GM04503 (cell line): ENCODE measurements around the gene CHAF1A.

Source experiments
- DNase-seq: peaks from one replicate; pipeline ENCODE4 v3.0.0-alpha.2; 2012; ENCODE audit warnings: low read depth

The CHAF1A gene

GRCh38 chr19:4380254-4380727, 22.1 kb upstream of the CHAF1A start:
- no peak for DNase-seq

- DNase-seq = no peak
These were observed 17.0 kb upstream of the CHAF1A start for GRCh38 chr19:4385291-4386040.

- no peak for DNase-seq
These were observed 16.2 kb upstream of the CHAF1A start for GRCh38 chr19:4386041-4386782.

- no peak for DNase-seq
These were observed 13.9 kb upstream of the CHAF1A start for GRCh38 chr19:4388337-4389063.

- DNase-seq = no peak
These were observed 13.4 kb upstream of the CHAF1A start for GRCh38 chr19:4389064-4389375.

- DNase-seq = no peak
These were observed 12.9 kb upstream of the CHAF1A start for GRCh38 chr19:4389511-4390016.

GRCh38 chr19:4390017-4390566, 12.3 kb upstream of the CHAF1A start:
- no peak for DNase-seq

GRCh38 chr19:4390567-4391305, 11.7 kb upstream of the CHAF1A start:
- DNase-seq = no peak

DNA sequence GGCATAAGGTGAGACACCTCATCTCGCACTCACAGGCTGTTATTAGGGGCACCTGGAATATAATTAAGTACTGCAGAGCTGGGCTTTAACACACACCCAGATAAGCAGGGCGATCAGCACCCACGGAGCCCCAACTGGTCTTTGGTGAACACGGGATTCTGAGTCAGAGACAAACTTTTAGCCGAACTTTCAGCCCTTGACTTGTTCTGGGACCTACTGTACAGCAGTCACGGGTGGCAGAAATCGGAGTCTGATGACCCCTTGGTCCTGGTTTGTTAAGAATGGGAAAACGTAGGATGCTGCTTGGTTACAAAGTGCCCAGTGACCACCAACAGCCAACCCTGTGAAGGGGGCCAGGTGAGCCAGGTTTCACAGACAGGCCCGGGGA, 11.1 kb upstream of the CHAF1A start:
- DNase-seq = no peak

DNA sequence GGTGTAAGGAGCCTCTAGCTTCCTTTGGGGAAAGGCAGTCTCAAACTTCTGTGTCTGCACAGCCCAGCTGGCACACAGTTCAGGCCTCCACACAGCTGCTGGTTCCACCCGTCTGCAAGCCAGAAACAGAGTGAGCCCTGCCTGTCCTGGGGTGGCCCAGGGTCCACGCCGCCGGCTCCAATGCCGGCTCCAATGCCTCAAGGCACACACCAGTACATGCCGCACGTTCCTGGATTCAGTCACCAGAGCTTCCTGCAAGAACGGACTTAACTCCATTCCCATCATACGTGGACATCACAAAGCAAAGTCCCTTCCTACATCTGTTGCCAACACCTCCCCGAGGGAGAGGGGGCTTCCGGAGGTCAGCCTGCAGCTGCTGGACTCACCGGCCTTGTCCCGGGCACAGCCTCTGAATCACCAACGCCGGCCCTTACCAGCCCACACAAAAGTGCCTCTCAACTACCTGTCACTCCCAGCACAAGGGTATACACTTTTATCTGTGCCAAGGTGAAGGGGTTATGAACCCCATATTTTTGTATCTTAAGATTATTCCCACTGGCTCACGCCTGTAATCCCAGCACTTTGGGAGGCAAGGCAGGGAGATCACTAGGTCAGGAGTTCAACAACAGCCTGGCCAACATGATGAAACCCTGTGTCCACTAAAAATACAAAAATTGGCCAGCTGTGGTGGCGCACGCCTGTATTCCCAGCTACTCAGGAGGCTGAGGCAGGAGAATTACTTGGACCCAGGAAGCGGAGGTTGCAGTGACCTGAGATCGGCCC, 10.5 kb upstream of the CHAF1A start:
- DNase-seq = no peak

DNA sequence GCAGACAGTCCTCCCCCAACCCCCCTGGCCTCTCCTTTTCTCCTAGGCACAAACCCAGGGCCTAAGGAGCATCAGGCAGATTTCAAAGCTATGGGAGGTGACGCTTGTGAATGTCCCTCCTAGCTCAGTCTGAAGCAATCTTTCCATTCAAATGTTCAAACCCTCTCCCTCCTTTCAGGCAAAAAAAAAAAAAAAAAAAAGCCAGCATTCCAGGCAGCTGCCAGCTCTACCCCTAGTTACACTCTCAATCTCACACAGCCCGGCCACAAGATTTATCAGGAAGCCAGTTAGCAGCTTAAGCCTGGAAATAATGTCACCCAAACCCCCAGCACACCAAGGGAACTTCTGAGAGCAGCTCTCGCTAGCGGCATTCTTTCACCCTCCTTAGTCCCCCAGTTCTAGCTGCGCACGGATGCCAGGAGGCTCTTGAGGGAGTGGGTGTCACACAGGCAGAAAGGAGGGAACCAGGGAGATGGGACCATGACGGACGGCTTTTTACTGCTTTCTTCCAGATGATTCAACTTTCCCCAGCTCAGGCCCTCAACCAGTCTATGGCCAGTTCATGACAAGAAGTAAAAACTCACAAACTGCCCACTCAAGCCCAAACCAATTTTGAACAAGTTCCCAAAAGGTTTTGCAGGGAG, 8.4 kb upstream of the CHAF1A start:
- DNase-seq = no peak

GRCh38 chr19:4396949-4397783, 5.3 kb upstream of the CHAF1A start:
- DNase-seq = no peak

DNA sequence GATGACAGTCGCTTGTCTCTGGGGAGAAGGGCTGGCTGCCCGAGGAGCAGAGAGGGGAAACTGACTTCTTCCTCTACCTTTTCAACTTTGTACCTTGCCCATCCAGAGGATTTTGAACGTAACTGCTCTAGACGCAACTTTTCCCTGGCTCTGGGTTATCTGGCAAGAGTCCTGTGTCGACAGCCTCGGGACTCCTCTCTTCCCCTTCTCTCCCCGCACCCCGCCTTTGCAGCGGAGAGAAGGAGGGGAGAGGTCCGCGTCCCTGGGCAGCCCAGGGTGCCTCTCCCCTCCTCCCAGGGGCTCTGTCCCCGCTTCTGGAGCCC, 2.7 kb upstream of the CHAF1A start:
- no peak for DNase-seq

- no peak for DNase-seq
These were observed 2.1 kb upstream of the CHAF1A start, which contains the start of gene SH3GL1 for GRCh38 chr19:4400135-4400936. Gene SH3GL1, minus strand, starts transcription at chr19:4400547. Its CDS starts 179 bp downstream, at chr19:4400368.

GRCh38 chr19:4401769-4402170, 670 bp upstream of the CHAF1A start:
- DNase-seq = no peak

DNA sequence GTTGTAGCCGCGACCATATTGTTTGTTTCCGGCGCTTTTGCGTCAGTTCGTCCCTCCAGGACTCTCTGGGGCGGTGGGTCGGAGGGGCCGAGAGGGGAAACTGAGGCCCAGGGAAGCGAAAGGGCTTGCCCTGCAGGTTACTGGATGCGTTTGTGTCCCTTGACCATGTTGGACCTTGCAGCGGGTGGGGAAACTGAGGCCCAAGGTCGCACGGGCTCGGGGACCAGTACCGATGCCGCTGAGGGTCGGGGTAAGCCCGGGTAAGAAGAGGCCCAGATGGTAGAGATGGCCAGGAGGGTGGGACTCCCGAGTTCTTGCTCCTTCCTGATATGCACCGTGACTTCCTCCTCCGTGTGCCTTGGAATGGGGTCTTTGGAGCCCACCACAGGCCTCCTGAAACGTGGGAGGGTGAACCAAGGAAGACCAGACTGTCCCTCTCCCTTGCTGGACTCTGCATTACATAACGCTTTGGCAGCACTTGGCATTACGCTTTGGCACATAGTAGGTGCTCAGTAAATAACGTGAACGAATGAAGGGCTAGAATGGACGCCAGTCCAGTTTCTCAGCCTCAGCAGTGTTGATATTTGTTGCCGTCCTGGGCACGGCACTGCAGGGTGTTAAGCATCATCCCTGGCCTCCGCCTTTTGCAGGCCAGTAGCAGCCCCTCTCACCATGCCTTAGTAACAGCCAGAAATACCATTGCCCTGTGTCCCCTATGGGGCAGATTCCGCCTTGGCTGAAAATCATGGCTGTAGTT, 743 bp downstream of the CHAF1A start:
- DNase-seq = no peak

DNA sequence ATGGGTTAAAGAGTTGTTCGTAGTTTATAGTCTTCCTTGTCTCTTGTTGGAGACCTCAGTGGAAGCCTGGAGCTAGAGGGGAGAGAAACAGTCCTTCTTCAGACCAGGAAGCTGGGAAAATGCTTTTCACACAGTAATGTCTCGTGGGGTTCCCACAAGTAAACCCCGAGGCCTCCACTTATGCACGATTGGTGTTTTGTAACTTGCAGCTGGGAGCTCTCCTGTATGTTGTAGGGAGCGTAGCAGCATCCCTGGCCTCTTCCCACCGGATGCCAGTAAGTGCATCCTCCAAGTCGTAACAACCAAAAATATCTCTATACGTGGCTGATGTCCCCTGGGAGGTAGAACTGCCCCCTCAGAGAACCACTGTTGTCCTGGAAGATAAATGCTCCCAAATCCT, 3.5 kb downstream of the CHAF1A start:
- DNase-seq = no peak

GRCh38 chr19:4406626-4407025, 4.2 kb downstream of the CHAF1A start:
- no peak for DNase-seq
